ENCODE data around the gene THRA. TPM values are rescaled to one million over a fixed set of nuclear protein-coding genes. Genes with fewer than 3 reads are reported as not detected.

Gene THRA
- total and polyA plus RNA-seq, 9 of the 15 experiments (the other 6 are each of a cell fraction or from before 2014, with no cell fraction given), result 0.34 to 23.4 (median 12.7) TPM

GRCh38 chr17:40035162-40035559 is 27.6 kb upstream of the THRA start (continued):
- TF ChIP-seq PRDM10 (IDR thresholded peaks at IDR 0.05; ENCODE audit: partially characterized antibody) (no peak), ZBTB33 (CRISPR knock-in tag; IDR thresholded peaks at IDR 0.05) (peak; percentile 57; the same call in 1 of the 2 replicates), CC2D1A (IDR thresholded peaks at IDR 0.05) (no peak), IRF9 (tag; IDR thresholded peaks at IDR 0.05) (no peak), RHOXF2B (CRISPR knock-in tag; conservative IDR thresholded peaks at IDR 0.05) (no peak), CCAR2 (IDR thresholded peaks at IDR 0.05; ENCODE audit: low read depth, low read length) (no peak), KLF13 (tag; IDR thresholded peaks at IDR 0.05; ENCODE audit: borderline replicate concordance, low read depth) (no peak), ZBTB26 (CRISPR knock-in tag; IDR thresholded peaks at IDR 0.05) (no peak), ERF (CRISPR knock-in tag; IDR thresholded peaks at IDR 0.05) (no peak), RB1 (IDR thresholded peaks at IDR 0.05; ENCODE audit: low read depth) (0 out of 2 replicates have a peak, but pooled peaks have one; percentile 49), ZFX (CRISPR knock-in tag; IDR thresholded peaks at IDR 0.05) (no peak), ZNF586 (CRISPR knock-in tag; conservative IDR thresholded peaks at IDR 0.05) (no peak), ZNF764 (CRISPR knock-in tag; IDR thresholded peaks at IDR 0.05; ENCODE audit: low read depth) (no peak), HMGN3 (IDR thresholded peaks at IDR 0.05; ENCODE audit: borderline replicate concordance, extremely low read depth, insufficient read length, low read depth, low read length) (peak; percentile 64), ZNF655 (CRISPR knock-in tag; IDR thresholded peaks at IDR 0.05) (no peak), OTX1 (CRISPR knock-in tag; IDR thresholded peaks at IDR 0.05) (no peak), ZBTB2 (IDR thresholded peaks at IDR 0.05) (no peak), TBP (optimal IDR thresholded peaks at IDR 0.05; ENCODE audit: low read depth, low read length) (no peak), CTBP1 (IDR thresholded peaks at IDR 0.05; ENCODE audit: borderline replicate concordance) (peak; percentile 49; the same call in 1 of the 2 replicates)

Data from K562 (cell line).